GM19463 (cell line): ENCODE results near the gene GALM.
A peak's percentile ranks its signal among the peaks of the same experiment; 100 is the strongest.
"Not testable (repeated sequence)": the region's sequence is repeated elsewhere in the genome, so short reads cannot be mapped to it uniquely, and the experiment has no call there.

Source experiments
- ATAC-seq: cut with Tn5 transposase; IDR thresholded peaks from one replicate; pipeline ENCODE4 v1.9.1; 2021; ENCODE audit warnings: mild to moderate bottlenecking, moderate library complexity; ENCODE audit not compliant: unreplicated experiment

Gene GALM

DNA sequence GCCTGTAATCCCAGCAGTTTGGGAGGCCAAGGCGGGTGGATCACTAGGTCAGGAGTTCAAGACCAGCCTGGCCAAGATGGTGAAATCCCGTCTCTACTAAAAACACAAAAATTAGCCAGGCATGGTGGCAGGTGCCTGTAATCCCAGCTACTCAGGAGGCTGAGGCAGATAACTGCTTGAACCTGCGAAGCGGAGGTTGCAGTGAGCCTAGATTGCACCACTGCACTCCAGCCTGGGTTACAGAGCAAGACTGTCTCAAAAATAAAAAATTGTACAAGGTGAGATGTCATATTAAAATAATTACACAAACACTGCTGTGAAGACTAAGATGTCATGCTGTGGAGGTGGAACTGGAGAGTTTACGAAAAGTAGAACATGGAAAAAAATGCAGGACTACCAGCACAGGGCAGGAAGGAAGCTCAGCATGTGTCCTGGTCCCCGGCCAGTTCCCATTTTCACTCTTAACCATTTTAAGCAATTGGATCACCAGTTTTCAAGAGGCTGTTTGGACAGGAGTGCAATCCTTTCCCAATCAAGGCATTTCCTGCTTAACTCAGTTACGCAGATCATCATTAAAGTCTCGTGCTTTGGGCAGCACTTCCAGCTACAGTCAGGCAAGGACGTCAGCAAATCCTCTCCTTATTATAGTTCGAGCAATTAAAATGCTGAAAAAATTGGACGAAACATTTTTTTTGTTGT, 71.2 kb downstream of the GALM start:
- ATAC-seq = not testable (repeated sequence)

DNA sequence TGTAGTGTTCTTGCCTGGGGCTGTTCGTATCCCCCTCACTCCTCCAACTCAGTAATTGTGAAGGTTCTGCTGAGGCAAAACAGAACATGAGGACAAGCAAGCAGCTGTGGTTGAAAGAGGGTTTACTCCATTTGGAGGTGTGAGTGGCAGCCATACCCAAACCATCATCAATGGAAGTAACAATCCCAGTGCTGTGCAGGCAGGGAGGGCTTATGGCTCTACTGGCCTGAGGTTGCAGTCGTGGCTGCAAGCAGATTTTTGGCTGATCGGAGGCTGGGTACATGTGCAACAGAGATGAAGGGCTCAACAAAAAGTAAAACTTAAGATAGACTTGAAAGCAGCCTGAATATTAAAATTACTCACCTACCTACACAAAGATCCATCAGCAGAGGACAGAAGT, 72.0 kb downstream of the GALM start:
- no peak for ATAC-seq

DNA sequence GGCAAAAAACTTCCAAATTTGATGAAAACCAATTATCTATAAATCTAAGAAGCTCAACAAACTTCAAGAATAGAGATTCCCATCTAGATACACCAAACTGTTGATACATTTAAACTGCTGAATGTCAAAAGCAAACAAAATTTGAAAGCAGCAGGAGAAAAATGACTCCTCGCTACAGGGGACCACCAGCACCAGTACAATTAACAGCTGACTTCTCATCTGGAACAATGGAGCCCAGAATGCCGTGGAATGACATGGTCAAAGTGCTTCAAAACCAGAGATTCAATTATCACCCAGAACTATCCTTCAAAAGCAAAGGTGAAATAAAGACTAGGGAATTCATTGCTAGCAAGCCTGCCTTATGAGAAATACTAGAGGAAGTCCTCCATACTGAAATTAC, 73.6 kb downstream of the GALM start:
- ATAC-seq = no peak

DNA sequence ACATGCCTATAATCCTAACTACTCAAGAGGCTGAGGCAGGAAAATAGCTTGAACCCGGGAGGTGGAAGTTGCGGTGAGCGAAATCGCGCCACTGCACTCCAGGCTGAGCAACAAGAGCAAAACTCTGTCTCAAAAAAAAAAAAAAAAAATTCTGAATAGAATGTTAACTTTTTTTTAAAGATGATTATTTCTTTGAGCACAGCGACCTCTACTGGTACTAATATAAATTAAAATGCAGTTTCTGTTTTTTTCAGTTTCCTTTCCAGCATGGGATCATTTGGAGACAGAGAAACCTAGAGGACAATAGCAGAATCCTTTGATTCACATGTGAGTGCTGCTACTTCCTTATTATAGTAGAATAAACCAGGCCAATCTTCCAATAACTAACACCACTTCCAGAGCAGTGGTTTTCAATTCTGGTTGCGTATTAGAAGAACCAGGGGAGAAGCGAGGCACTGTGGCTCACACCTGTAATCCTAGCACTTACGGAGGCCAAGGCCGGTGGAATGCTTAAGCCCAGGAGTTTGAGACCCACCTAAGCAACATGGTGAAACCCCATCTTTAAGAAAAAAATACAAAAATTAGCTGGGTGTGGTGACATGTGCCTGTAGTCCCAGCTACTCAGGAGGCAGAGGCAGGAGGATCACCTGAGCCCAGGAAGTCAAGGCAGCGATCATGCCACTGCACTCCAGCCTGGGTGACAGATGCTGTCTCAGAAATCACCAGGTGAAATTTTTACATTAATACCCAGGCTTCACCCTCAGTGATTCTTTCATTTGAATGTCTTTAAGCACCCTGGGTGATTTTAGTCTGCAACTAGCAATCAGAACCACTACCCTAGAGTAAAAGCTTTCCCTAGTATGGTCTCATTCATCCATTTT, 75.2 kb downstream of the GALM start:
- no peak for ATAC-seq

DNA sequence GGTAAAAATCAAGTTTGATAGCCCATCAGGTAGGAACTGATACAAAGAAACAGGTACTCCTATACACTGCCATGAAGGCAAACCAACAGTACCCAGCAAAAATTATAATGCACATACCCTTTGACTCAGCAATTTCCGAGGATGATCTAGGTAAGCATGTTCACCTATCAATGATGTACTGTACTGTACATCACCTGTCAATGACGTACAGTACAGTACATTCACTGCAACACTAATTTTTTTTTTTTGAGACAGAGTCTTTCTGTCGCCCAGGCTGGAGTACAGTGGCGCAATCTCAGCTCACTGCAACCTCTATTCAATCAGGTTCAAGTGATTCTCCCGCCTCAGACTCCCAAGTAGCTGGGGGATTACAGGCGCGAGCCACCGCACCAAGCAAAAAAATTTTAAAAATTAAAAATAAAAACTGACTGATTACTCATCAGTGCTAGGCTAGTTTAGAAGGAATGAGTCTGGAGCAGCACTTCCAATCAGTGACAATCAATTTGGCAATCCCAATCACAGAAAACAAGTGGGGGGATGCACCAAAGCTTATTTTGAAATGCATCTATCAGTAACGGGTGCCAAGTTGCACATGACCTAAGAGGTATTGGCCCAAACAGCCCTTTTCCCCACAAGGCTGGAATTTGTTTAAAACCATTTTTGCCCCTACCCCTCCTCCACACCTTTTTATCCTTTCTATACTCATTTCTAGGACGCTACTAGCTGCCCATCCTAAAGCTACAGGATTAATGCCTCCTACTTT, 77.1 kb downstream of the GALM start:
- ATAC-seq = no peak

DNA sequence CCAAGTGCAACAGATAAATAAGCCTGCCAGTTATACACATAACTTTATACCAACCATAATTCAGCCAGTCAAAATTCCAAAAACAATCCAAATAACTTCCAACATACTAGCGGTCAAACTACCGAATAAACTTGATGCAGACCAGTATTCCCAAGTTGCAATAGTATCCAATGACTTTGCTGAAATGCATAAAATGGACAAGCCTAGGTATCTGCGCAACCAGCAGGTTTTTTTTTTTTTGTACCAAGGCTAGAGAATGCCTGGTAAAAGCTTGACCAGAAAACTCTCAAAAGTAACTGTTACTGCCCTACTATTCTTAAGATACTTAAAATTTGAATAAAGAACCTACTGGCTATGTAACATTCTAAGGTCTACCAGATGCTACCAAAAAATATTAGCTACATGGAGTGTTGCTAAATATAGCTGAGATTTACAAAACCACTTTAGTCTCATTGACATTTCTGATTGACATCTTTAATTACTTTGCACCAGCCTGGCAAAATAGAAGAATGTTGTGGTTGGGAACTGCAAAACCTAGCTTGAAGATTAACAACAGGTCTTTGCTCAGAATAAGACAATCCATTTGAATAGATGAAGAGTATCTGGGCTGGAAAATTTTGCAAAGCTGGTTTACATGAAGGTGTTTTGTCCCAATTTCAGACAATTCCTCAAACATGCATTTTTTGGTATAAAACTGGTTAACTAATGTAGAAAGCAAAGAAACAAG, 77.9 kb downstream of the GALM start:
- no peak for ATAC-seq

DNA sequence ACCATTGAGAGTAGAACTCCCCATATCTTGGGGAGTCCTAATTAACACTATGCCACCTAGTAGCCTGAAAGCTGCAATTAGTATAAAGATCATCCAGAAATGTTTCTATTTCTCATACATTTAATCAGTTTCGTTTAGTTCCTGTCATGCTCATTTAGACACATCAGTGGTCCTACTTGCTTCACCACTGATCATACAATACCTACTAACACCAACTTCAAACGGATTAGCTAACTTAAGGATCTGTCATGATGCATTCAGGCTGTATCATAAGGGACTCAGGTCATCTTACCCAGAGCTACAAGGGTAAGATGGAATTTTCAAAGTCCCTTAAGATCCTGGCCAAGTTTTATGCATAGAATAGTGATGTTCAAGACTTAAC, 78.5 kb downstream of the GALM start:
- ATAC-seq = no peak

DNA sequence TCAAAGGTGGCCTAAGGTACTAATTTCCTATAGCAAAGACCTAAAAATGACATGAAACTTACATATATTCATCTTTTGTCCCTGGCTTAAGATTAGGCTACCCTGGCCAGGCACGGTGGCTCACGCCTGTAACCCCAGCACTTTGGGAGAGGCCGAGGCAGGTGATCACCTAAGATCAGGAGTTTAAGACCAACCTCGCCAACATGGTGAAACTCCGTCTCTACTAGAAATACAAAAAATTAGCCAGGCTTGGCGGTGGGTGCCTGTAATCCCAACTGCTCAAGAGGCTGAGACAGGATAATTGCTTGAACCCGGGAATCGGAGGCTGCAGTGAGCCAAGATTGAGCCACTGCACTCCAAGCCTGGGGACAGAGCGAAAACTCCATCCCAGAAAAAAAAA, 79.4 kb downstream of the GALM start:
- no peak for ATAC-seq

DNA sequence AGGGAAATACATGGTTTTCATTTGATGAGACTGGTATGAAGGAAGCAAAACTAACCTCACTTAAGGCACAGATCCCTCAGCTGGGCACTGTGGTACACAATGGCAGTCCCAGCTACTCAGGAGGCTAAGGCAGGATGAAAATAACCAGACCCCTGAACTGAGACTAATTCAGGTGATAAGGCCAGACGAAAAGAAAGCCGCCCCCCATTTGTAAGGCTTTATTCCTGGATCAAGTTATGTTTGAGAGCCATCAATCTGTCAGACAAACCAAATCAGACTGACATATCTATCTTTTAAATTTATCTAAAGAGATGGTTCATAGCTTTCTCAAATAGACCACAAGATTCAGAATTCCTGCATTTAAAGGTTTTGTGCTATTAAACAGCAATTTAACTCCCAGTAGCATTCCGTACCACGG, 81.1 kb downstream of the GALM start:
- no peak for ATAC-seq

DNA sequence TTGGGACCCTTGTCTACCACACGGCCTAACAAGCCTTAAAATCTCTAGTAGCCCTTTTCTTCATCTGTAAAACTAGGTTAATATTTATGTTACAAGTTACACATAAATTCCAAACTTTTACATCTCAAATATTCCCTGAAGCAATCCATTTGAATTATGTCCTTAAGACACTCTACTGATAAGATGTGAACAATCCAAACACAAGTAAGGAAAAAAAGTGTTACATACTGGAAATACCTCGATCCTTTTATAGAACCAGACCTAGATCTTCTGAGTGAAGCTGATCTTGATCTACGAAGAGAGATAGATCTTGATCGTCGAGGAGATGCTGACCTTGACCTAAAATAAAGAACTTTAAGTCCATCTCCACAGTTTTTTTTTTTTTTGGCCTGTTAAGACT, 81.9 kb downstream of the GALM start:
- no peak for ATAC-seq

DNA sequence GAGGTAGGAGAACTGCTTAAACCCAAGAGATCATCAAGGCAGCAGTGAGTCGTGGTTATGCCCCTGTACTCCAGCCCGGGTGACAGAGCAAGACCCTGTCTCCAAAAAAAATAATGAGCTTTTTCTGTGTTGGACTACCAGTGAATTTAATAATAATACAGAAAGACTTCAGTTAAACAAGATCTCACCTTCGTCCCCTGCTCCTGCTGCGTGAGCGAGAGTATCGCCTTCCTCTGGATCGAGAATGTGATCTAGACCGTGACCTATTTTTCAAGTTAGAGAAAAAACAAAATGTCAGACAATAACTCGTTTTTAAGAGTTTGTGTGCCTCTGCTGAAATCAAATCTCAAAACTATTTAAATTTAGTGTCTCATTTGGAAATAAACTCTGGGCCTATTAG, 82.5 kb downstream of the GALM start:
- no peak for ATAC-seq

DNA sequence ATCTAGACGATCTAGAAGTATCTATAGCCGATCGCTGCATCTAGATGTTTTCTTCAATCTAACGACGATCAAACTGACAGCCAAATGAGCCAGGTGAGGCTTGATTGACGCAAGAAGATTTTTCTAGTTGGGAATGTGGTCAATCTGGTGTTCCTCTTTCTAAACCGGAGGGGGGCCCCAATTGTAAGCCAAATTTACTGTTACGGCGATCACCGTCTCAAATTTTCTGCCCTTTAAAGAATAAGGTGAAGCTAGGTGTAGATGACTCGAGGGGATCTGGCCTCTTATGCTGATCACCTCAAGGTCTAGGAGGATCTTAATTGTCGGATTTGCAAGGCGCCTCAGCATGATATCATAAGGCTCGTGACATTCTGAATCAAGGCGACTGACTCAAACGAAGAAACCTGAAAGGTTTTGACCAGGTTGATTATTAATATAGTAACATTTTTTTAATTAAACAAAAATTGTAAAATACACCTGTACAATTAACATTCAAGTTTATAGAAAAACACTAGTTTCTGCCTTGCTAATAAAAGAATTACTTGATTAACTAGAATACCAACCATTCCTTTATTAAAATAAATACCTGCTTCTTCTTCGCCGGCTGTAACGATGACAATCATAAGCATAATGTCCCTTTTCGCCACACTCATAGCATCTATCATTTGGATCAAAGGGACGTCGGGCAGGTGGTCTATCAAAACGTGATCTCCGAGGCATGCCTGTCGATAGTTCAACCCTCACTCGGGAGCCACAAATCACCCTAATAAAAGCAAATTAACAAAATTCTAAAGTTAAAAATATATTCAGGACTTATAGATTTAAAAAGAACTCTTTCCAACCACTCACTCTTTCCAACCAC, 83.3 kb downstream of the GALM start:
- ATAC-seq = no peak

DNA sequence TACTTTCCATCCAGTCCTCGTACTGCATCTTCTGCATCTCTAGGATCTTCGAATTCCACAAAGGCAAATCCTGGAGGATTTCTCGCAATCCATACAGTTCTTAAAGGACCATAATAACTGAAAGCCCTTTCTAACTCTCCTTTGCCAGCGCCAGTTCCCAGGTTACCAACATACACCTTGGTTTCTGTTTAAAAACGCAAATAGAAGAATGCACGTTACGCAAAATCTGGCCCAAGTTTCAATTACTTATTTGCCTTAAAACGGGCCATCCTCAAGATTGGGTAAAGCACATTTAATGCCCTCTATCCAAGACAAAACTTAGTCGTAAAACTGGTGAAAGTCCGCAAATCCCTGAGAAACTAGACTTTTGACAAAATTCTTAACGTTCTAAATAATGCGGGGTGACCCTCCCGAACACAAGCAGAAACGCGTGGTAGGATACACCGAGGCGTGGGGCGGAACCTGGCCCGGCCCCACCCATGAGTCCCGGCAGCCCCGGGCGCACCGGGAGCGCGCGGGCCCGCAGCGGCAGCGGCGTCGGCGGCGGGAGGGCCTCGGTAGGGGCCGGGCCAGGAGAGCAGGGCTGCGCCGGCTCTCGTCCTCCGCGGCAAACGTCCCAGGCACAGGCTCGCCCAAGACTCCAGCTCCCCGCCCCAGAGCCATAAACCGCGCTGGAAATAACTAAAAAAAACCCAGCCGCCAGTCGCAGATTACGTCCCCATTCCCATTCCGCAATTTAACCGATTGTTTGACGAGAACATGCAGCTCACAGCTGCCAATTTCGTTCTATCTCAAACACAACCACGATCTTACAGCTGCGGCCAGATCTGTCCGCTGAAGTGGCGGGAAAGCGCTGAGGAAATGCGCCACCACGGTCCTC, 84.3 kb downstream of the GALM start:
- ATAC-seq = peak; percentile 40

DNA sequence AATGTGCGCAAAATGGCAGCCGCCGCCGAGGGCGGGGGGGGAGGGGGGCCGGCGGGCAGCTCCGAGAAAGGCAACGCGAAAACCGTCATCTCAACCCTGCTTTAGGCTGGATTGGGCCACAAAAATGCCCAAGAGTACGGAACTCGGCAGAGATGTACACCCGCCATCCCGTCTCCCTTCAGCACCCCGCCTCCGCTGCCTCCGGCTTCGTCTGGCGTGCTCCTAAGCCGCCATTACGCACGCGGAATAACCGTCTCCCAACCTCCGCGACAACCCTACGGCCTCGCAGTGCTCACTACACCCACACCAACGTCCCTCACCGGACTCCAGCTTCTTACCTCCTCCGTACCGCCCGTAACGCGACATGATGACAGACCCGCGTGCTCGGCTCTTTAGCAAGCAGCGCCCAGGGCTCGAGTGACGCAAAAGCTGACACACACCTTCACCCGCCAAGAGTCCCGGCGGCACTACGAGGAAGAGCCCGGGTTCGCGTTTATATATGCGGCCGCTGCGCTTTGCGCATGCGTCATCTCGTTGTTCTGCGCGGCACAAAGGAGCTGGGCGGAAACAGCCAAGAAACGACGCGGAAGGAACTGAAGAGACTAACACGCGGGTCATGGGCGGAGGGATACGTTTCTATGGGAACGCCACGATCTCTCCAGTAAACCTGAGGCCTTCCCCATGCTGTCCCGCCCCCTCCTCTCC, 85.1 kb downstream of the GALM start, which contains the start of gene SRSF7:
Gene SRSF7 (minus strand): TSS at position 471 of the 705 bp plus-strand sequence. CDS start 105 bp downstream, at position 366.
- ATAC-seq = peak; percentile 72

DNA sequence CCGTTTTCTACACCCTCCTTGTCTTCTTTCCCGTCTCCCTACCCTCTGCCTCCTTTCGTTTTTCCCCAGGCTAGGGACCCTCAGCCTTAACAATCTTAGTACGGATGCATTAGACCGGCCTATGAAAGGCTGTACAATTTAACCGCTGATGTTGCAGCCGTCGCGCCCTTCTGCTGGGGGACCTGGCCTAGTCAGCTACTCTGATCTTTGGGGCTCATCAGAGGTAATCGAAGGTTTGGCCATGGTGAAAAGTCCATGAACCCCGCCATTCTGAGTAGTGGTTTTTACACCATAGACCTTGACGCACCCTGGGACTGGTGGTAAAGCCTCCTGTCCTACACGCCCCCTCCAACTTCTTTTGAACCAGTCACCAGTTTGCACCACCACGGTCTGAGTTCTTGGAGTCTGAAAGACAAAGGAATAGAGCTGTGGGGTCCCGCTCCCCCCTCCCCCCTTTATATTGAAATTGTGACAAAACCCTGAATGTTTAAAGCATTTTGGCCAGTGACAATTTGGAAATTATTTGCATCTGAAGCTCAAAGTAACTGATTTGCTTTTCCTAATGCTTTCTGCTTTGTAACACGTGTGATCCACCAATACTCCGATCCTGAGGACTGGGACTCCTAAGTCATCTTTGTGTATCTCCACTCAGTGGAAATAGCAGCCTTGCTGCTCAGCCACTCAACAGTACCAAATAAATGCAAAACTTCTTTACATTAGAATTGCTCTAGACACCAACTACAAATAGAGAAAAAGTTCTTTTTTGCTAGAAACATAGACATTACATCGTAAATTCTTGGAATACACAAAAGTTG, 85.9 kb downstream of the GALM start:
- no peak for ATAC-seq

DNA sequence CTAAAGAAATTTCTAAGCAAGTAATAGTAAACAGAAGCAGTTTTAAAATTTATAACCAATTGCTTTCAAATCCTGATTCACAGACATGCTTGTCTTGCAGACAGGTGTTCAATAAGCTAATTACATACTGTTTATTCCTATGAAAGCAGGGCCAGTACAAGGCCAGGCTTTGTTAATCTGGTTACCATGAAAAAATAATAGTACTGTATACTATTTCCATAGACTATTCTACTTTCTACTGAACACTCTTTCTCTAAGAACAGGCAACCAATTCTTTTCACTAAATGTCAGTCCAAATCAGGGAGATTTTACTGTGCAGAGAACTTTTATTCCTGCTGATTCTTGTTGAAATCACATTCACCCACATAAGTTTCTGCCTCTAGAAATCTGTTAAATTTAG, 88.1 kb downstream of the GALM start:
- no peak for ATAC-seq

DNA sequence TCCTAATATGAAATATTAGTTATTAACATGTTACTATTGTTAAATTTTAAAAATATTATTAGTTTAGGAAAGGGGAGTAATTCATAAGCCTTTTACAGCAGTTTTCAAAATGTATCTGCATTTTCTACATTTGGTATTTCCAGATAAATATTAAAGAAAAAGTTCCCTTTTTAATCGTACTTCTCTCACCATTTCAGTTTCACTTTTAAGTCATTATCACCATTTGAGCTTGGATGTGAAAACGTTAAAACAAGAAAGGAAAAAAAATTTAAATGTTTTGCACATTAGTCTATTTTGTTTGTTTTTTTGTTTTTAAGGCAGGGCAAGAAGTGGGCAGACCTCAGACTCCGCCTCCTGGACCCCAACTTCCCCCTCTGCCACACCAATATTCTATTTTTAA, 88.6 kb downstream of the GALM start:
- ATAC-seq = no peak
